Measurements from ENCODE around the gene PLA2G7. TPM values are rescaled to one million over a fixed set of nuclear protein-coding genes. Genes with fewer than 3 reads are reported as not detected.

Gene PLA2G7
- total and polyA plus RNA-seq, 10 of the 15 experiments (the other 5 are each of a cell fraction or from before 2014, with no cell fraction given), result not detected

DNA sequence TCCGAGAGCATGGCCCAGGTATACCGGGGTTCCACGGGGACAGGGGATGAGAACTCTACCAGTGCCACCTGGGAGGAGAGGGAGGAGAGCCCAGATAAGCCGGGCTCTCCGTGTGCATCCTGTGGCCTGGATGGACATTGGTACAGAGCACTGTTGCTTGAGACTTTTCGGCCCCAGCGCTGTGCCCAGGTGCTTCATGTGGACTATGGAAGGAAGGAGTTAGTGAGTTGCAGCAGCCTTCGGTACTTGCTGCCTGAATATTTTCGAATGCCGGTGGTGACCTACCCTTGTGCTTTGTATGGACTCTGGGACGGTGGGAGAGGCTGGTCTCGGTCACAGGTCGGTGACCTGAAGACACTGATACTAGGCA is 46.2 kb downstream of the PLA2G7 start (continued):
- TF ChIP-seq FOXM1 (IDR thresholded peaks at IDR 0.05; ENCODE audit: low read depth, low read length) (no peak), ETV6 (conservative IDR thresholded peaks at IDR 0.05 in 1 of 2, IDR thresholded peaks at IDR 0.05 in 1 of 2; ENCODE audit: borderline replicate concordance in 1 of 2, low read depth in 1 of 2) (no peak)
- TF ChIP-seq, protein P1, sequence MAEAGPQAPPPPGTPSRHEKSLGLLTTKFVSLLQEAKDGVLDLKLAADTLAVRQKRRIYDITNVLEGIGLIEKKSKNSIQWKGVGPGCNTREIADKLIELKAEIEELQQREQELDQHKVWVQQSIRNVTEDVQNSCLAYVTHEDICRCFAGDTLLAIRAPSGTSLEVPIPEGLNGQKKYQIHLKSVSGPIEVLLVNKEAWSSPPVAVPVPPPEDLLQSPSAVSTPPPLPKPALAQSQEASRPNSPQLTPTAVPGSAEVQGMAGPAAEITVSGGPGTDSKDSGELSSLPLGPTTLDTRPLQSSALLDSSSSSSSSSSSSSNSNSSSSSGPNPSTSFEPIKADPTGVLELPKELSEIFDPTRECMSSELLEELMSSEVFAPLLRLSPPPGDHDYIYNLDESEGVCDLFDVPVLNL (IDR thresholded peaks at IDR 0.05; ENCODE audit: low read depth, low read length), result no peak

GRCh38 chr6:46688117-46688965 is 46.8 kb downstream of the PLA2G7 start:
- BruUV-seq (replicated peaks), result no TSS peak
- no peak for FAIRE-seq
- H3K4me1 ChIP-seq (ENCODE audit: control insufficient read depth, insufficient read depth, low read length), result no peaks in the 10 kb centered on the region
- H3K27me3 ChIP-seq (replicated peaks in 1 of 2; ENCODE audit: control insufficient read depth in 2 of 2, insufficient read depth in 2 of 2, low read length in 1 of 2), result no peaks in the 10 kb centered on the region; a peak in 1 of 4 replicates
- no peak overlapping the region for H3K4me3 ChIP-seq
- H2AFZ ChIP-seq (ENCODE audit: control insufficient read depth, low read depth, low read length), result no peak overlapping the region
- POLR2A ChIA-PET, result no interaction called here
- H3K9ac ChIP-seq (ENCODE audit: control insufficient read depth, insufficient read depth, low read length), result no peak overlapping the region
- no peak overlapping the region for H3K4me2 ChIP-seq (ENCODE audit: control insufficient read depth, insufficient read depth)
- no peaks in the 10 kb centered on the region for H4K20me1 ChIP-seq (ENCODE audit: control insufficient read depth, insufficient read depth)
- ATAC-seq, result no peak
- WGBS (ENCODE audit: insufficient coverage, insufficient replicate concordance, low lambda C conversion rate, missing lambda C conversion rate), result 87% methylated on average over 79 of the region's 85 CpGs
- no peaks in the 10 kb centered on the region for H3K9me3 ChIP-seq (replicated peaks; ENCODE audit: control insufficient read depth, insufficient read depth, low read length)
- no peaks in the 10 kb centered on the region for H3K79me2 ChIP-seq (ENCODE audit: control insufficient read depth, insufficient read depth, low read length)
- CTCF ChIA-PET, result no interaction called here
- DNase-seq (ENCODE audit: low read depth, low spot score), result no peak
- no peak overlapping the region for H3K27ac ChIP-seq (ENCODE audit: control insufficient read depth, insufficient read depth)
- in situ Hi-C loops (cut with MboI) (no loop called here), intact Hi-C loops (cut with micrococcal nuclease; ENCODE audit: unreplicated experiment) (no loop called here)
- SMC1A ChIA-PET (ENCODE audit: uncharacterized antibody, unreplicated experiment), result no interaction called here
- no peaks in the 10 kb centered on the region for H3K36me3 ChIP-seq (ENCODE audit: control insufficient read depth in 2 of 2, insufficient read depth in 2 of 2, low read length in 1 of 2)
- RAD21 ChIA-PET (ENCODE audit: unreplicated experiment), result no interaction called here
- TF ChIP-seq REST (IDR thresholded peaks at IDR 0.05; ENCODE audit: low read depth, low read length) (no peak), EED (IDR thresholded peaks at IDR 0.05; ENCODE audit: low read depth) (no peak), CBX5 (IDR thresholded peaks at IDR 0.05; ENCODE audit: low read depth) (no peak), LARP7 (IDR thresholded peaks at IDR 0.05) (no peak), ETV6 (conservative IDR thresholded peaks at IDR 0.05 in 1 of 2, IDR thresholded peaks at IDR 0.05 in 1 of 2; ENCODE audit: borderline replicate concordance in 1 of 2, low read depth in 1 of 2) (no peak), MYB (IDR thresholded peaks at IDR 0.05; ENCODE audit: borderline replicate concordance, low read depth, low read length) (no peak), TCF7 (IDR thresholded peaks at IDR 0.05; ENCODE audit: borderline replicate concordance) (no peak), E2F8 (IDR thresholded peaks at IDR 0.05; ENCODE audit: low read depth, partially characterized antibody) (no peak)
- TF ChIP-seq, protein P2, sequence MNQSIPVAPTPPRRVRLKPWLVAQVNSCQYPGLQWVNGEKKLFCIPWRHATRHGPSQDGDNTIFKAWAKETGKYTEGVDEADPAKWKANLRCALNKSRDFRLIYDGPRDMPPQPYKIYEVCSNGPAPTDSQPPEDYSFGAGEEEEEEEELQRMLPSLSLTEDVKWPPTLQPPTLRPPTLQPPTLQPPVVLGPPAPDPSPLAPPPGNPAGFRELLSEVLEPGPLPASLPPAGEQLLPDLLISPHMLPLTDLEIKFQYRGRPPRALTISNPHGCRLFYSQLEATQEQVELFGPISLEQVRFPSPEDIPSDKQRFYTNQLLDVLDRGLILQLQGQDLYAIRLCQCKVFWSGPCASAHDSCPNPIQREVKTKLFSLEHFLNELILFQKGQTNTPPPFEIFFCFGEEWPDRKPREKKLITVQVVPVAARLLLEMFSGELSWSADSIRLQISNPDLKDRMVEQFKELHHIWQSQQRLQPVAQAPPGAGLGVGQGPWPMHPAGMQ (IDR thresholded peaks at IDR 0.05; ENCODE audit: borderline replicate concordance), result no peak

Measured in GM12878 (cell line).